Islet precursor cell (in vitro differentiated cells): ENCODE results near the gene DCBLD1.
"Not testable (repeated sequence)": the region's sequence is repeated elsewhere in the genome, so short reads cannot be mapped to it uniquely, and the experiment has no call there.

ENCODE experiments used
- DNase-seq: peaks from one replicate; pipeline ENCODE4 v3.0.0-alpha.2; 2018

DCBLD1 gene

DNA sequence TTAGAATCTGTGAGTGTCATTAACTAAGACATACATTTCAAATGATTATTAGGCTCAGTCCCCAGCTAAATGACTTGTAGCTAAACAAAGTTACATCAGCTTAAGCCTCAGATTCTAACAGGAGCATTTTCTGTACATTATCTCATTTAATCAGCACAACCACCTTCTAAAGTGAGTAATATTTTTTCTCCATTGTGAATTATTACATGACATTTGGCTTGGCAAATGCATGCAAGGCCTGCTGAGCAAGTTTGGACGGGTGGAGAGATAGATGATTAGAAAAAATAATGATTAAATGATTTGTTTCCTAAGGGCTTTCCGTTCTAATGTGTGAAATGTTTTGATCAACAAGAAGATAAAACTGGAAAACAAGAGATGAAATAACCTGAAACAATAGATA, 20.7 kb downstream of the DCBLD1 start:
- DNase-seq = no peak

- no peak for DNase-seq
Observed at GRCh38 chr6:117504478-117505144, 22.1 kb downstream of the DCBLD1 start.

DNA sequence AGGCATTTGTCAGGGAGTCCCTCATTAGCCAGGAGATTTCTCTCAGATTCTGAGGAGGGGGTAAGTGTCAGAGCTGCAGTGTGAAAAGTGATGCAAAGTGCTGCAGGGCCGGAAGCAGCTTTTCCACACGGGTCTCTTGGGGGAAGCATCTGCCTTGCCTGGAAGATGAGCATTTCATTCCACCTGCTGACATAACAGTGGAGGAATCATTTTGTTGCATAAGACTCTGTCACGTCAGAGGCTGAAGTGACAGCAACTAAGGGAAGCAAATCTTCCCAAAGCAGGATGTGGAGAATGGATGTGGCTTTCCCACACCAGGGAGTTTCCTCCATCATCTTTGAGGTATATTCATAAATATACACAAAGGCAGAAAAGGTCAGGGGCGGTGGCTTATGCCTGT, 22.8 kb downstream of the DCBLD1 start:
- no peak for DNase-seq

GRCh38 chr6:117506180-117506835, 23.8 kb downstream of the DCBLD1 start:
- DNase-seq = peak; percentile 91

DNA sequence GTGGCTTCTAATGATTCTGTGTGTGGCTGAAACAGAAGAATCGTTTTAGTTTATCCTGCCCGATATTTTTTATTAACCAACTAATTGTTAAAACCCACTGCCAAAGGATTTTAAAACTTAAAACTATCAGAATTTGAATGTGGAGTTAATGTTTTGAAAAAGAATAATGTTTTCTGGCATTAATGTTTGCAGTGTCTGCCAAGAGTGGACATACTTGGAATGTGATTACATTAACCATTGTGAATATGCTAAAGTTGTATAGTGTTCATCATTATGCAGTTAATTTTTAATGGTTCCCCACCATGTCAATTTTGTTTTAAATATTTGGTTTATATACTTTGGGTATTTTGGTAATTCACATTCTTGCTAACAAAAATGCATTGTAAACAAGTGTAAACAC, 24.4 kb downstream of the DCBLD1 start:
- no peak for DNase-seq

GRCh38 chr6:117508450-117508971, 26.0 kb downstream of the DCBLD1 start:
- no peak for DNase-seq

DNA sequence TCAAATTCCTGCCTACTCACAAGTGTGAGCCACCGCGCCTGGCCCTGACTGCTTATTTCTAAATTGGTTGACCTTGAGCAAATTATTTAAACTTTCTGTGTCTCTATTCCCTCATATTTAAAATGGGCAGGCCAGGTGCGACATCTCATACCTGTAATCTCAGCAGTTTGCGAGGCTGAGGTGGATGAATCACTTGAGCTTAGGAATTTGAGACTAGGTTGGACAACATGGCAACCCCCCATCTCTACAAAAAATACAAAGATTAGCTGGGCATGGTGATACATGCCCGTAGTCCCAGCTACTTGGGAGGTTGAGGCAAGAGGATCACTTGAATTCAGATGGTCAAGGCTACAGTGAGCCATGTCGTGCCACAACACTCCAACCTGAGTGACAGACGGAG, 26.5 kb downstream of the DCBLD1 start:
- no peak for DNase-seq

DNA sequence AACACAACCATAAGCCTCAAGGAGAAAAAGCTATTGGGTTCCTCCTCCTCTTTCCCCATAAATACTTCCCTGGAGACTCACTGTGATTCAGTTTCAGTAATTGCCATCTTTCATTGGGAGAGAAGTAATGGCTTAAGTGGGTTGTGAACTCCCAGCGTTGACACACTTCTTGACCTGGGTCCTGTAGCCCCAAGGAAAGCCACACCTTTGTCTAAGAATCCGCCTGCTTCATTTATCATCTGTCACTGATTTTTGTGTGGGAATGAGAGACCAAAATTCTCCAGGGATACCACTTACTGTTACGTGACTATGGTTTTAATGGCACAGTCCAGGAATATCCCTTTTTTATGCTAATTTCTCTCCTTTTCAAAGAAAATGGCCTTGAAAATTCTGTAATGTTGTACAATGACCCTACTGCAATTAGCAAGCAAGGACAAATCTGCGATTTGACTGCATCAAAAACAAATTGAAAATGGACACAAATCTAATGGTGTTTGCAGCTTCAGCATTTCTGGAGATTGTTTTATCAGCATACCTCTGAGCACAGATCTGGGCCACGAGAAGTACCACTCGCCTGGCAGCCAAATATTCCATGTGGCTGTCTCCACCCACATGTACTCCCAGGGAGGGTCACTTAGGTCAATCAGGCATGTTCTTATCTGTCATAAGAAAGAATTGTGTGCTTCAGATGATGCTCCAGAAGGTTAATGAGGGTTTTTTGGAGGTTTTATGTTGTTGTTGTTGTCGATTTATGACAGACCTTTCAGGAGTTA, 29.8 kb downstream of the DCBLD1 start:
- DNase-seq = no peak

- DNase-seq = no peak
Observed at GRCh38 chr6:117512987-117513573, 30.6 kb downstream of the DCBLD1 start.

GRCh38 chr6:117513778-117514365, 31.4 kb downstream of the DCBLD1 start:
- DNase-seq = no peak

- no peak for DNase-seq
Observed at GRCh38 chr6:117514655-117515054, 32.2 kb downstream of the DCBLD1 start.

- no peak for DNase-seq
Observed at GRCh38 chr6:117515326-117515725, 32.9 kb downstream of the DCBLD1 start.

- DNase-seq = not testable (repeated sequence)
Observed at GRCh38 chr6:117517995-117518394, 35.5 kb downstream of the DCBLD1 start.

DNA sequence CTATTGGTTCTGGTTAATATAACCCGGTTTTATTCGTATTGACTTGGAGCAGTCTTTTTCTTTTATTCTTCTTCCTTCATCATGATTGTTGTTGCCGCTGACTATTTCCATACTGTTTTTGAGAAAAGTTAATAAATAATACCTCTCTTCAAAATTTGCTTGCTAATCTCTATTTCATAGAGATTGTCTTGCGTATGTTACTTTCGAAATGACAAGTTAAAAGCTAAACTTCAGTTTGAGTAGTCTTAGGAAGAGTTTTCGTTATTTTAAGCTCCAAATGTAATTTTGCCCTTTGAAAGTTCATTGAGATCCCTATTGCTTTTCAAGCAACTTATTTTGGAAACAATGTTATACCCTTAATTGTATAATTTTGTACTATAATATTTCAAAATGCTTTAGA, 36.4 kb downstream of the DCBLD1 start:
- DNase-seq = no peak

DNA sequence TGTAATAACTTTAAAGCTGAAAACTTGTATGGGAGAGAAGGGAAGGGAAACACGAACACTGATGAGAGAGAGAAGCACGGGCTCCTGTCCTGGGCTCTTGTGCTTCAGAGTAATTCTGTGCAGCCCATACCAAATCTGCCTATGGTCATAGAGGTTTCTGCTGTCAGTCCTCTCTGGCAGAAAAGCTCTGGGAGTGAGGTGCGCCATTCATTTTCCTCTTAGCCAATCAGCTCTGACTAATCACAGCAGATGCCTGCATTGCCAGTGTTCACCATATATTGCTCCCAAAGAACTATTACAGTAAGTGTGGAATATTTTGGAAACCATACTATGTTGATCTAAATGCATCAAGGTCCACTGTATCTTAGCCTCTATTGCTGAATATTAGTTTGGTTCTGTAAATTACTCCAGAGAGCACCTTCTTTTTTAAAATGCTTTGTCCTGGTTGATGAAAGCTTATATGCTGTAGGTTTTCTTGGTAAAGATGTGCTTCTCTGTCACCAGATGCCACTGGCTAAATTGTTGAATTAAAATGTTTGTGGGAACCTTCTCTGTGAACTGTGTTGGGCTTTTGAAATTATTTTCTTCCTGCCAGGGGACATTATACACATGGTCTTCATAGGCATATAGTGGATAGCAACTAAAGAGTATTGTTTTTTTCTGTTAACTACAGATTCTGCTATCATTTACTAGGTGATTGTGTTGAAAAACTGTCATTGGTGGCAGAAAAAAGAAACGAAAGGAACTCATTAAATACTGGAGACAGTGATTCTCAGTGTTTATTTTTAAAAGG, 38.3 kb downstream of the DCBLD1 start:
- no peak for DNase-seq

- DNase-seq = no peak
Observed at GRCh38 chr6:117521791-117522502, 39.5 kb downstream of the DCBLD1 start.

DNA sequence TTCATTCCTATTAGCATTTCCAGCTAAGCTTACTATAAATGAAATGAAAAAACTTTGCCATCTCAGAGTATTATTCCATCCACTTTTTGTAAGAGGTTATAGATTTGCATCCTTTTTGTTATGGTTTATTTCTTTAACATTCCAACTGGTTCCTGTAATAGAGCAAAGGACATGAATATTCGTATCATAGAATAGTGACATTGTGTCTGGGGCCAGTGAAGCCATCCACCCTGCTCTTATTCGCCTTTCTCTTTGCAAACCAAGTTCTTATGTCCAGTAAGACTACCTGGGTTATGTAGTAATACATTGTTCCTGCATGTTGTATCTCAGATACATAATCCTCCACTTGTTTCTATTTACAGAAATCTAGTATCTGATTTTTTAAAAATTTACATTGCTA, 43.1 kb downstream of the DCBLD1 start:
- no peak for DNase-seq

- no peak for DNase-seq
Observed at GRCh38 chr6:117530467-117531242, 48.2 kb downstream of the DCBLD1 start.

DNA sequence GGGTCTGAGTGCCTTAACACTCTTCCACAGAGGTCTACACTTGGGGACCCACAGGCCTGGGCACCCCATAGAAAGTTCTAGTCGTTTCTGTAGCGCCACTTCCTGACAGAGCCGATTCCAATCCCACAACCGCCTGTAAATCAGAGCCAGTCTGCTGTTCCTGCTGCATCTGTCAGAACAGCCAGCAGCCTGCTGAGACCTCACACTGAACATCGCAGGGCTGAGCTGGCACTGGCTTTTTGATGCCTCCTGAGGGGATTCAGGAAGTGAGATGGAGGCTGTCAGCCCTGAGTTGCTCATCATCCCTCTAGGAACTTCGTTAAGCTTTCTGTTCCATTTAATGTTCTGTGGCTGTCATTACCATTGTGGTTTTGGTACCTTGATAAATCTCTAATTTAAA, 48.9 kb downstream of the DCBLD1 start:
- no peak for DNase-seq
